GM12874 (cell line): Measurements from ENCODE around the gene TEX19.

Experiments
- TF ChIP-seq, protein P1 (sequence below): IDR thresholded peaks from 2 replicates; pipeline ENCODE4 v1.5.1; 2011; ENCODE audit warnings: low read depth, mild to moderate bottlenecking, control low read depth, low read length, moderate library complexity; ENCODE audit not compliant: insufficient read depth

TEX19 gene

DNA sequence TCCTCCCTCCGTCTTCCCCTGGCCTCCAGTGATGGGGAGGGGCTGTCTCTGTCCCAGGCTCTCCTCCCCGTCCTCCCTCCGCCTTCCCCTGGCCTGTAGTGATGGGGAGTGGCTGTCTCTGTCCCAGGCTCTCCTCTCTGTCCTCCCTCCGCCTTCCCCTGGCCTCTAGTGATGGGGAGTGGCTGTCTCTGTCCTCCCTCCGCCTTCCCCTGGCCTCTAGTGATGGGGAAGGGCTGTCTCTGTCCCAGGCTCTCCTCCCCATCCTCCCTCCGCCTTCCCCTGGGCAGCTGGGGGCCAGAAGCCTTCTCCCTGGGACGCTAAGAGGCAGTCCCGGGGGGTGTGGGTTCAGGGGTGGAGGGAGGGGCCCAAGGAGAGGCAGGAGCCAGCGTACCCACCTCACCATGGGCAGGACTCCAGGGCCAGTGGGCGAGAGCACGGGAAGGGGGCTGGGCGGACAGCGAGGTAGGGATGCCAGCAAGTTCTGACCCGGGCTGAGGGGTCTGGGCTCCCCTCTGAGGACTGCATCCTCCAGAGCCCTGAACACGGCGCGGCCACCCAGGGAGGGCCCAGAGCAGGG, 27.3 kb downstream of the TEX19 start:
- TF ChIP-seq, protein P1, sequence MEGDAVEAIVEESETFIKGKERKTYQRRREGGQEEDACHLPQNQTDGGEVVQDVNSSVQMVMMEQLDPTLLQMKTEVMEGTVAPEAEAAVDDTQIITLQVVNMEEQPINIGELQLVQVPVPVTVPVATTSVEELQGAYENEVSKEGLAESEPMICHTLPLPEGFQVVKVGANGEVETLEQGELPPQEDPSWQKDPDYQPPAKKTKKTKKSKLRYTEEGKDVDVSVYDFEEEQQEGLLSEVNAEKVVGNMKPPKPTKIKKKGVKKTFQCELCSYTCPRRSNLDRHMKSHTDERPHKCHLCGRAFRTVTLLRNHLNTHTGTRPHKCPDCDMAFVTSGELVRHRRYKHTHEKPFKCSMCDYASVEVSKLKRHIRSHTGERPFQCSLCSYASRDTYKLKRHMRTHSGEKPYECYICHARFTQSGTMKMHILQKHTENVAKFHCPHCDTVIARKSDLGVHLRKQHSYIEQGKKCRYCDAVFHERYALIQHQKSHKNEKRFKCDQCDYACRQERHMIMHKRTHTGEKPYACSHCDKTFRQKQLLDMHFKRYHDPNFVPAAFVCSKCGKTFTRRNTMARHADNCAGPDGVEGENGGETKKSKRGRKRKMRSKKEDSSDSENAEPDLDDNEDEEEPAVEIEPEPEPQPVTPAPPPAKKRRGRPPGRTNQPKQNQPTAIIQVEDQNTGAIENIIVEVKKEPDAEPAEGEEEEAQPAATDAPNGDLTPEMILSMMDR = no peak

- TF ChIP-seq, protein P1 = no peak
Observed at GRCh38 chr17:82386881-82387704, 28.0 kb downstream of the TEX19 start.

DNA sequence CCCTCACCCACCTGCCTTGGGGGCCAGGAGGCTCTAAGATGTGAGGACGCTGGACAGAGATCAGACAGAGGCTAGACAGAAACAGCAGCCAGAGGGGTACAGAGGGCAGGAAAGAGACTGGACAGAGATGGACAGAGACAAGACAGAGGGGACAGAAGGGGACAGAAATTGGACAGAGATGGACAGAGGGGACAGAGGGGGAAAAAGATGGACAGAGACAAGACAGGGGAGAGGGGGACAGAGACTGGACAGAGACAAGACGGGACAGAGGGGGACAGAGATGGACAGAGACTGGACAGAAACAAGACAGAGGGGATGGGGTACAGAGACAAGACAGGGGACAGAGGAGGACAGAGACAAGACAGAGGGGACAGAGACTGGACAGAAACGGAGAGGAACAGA, 28.7 kb downstream of the TEX19 start:
- TF ChIP-seq, protein P1 = no peak

DNA sequence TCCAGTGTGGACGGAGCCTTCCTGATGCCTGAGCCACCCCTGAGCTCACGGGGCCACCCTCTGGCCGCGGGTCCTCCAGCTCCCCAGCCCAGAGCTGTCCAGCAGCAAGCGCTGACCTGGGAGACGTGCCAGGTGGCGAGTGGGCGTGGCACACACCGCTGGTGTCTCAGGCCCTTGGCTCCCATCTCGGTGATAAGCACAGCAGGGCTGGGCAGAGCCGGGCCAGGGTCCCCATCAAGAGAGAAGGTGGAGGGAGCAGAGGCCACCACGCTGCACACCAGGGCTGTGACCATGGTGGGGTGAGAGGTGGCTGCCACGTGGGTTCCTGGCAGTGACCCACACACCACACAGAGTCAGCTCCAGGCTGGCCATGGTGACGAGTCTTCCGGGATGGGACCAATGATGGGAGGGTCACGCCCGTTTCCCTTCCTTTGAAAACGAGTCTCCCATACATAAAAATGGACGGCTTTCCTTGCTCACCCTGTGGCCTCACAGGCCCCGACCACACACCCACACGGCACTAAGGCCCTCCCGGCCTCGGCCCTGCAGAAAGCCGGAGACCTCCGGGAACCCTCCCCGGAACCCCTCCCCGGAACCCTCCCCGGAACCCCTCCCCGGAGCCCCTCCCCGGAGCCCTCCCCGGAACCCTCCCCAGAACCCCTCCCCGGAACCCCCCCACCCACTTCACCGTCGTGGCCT, 29.3 kb downstream of the TEX19 start:
- TF ChIP-seq, protein P1 = no peak

DNA sequence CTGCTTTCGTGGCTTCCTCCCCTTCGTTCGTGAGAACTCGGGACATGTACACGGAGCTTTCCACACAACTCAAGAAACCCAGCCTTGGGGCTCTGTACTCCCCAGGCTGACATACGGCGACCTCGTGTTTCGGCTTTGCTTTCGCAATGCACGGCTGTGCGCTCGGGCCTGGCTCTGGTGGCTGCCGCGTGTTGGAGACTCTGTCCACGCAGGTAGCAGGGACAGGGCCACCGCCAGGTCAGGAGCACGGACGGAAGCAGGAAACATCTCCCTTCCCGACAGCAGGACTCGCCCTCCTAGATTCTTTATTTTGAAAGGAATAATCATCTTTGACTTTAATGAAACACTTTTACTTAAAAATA, 29.9 kb downstream of the TEX19 start:
- TF ChIP-seq, protein P1 = no peak

GRCh38 chr17:82389379-82389778, 30.3 kb downstream of the TEX19 start:
- TF ChIP-seq, protein P1 = no peak
